Measurements from ENCODE around the gene HPSE.
"Not testable (repeated sequence)": the region's sequence is repeated elsewhere in the genome, so short reads cannot be mapped to it uniquely, and the experiment has no call there.

HPSE gene

GRCh38 chr4:83329521-83330110 lies 5.0 kb downstream of the HPSE start:
- no peak for DNase-seq

GRCh38 chr4:83328521-83329187 lies 6.0 kb downstream of the HPSE start:
- DNase-seq: no peak

- no peak for DNase-seq
These were observed 8.1 kb downstream of the HPSE start for GRCh38 chr4:83326546-83326945.

- DNase-seq: not testable (repeated sequence)
These were observed 9.3 kb downstream of the HPSE start for GRCh38 chr4:83325306-83325705.

GRCh38 chr4:83323136-83323535 lies 11.5 kb downstream of the HPSE start:
- DNase-seq: no peak

- peak; percentile 32 for DNase-seq
These were observed 14.1 kb downstream of the HPSE start for GRCh38 chr4:83320548-83320947.

- DNase-seq: no peak
These were observed 16.0 kb downstream of the HPSE start for GRCh38 chr4:83318666-83319065.

- no peak for DNase-seq
These were observed 17.0 kb downstream of the HPSE start for GRCh38 chr4:83317671-83318070.

GRCh38 chr4:83316459-83317165 lies 18.0 kb downstream of the HPSE start:
- no peak for DNase-seq

GRCh38 chr4:83315341-83315870 lies 19.2 kb downstream of the HPSE start:
- DNase-seq: no peak

- DNase-seq: no peak
These were observed 26.0 kb downstream of the HPSE start for GRCh38 chr4:83308672-83309071.

GRCh38 chr4:83307920-83308319 lies 26.7 kb downstream of the HPSE start:
- no peak for DNase-seq

GRCh38 chr4:83305187-83305586 lies 29.5 kb downstream of the HPSE start:
- DNase-seq: no peak

- no peak for DNase-seq
These were observed 36.9 kb downstream of the HPSE start for GRCh38 chr4:83297548-83298260.

- DNase-seq: no peak
These were observed 41.2 kb downstream of the HPSE start for GRCh38 chr4:83293305-83294046.

GRCh38 chr4:83290059-83290774 lies 44.4 kb downstream of the HPSE start:
- not testable (repeated sequence) for DNase-seq

GRCh38 chr4:83288381-83288780 lies 46.3 kb downstream of the HPSE start:
- DNase-seq: not testable (repeated sequence)

GRCh38 chr4:83285055-83285407 lies 49.6 kb downstream of the HPSE start:
- DNase-seq: peak; percentile 26

GRCh38 chr4:83284193-83285054 lies 50.2 kb downstream of the HPSE start, which contains the start of gene COQ2:
COQ2 (minus strand) TSS chr4:83284798; CDS start chr4:83284764, 34 bp downstream.
- peak; percentile 97 for DNase-seq

GRCh38 chr4:83283181-83283580 lies 51.5 kb downstream of the HPSE start:
- no peak for DNase-seq

GRCh38 chr4:83282049-83282535 lies 52.6 kb downstream of the HPSE start:
- peak; percentile 26 for DNase-seq
